GM21737 (cell line): Measurements from ENCODE around the gene GLB1L2.
A peak's percentile ranks its signal among the peaks of the same experiment; 100 is the strongest.
"Not testable (repeated sequence)": the region's sequence is repeated elsewhere in the genome, so short reads cannot be mapped to it uniquely, and the experiment has no call there.

Experiments used
- ATAC-seq: cut with Tn5 transposase; IDR thresholded peaks from one replicate; pipeline ENCODE4 v1.9.1; 2021; ENCODE audit warnings: mild to moderate bottlenecking, moderate library complexity; ENCODE audit not compliant: unreplicated experiment

The GLB1L2 gene

DNA sequence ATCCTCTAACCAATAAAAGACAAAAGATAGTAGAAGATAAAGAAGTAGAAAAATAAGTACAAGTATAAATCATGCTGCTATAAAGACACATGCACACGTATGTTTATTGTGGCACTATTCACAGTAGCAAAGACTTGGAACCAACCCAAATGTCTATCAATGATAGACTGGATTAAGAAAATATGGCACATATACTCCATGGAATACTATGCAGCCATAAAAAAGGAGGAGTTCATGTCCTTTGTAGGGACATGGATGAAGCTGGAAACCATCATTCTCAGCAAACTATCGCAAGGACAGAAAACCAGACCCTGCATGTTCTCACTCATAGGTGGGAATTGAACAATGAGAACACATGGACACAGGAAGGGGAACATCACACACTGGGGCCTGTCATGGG lies 10.4 kb upstream of the GLB1L2 start:
- not testable (repeated sequence) for ATAC-seq

DNA sequence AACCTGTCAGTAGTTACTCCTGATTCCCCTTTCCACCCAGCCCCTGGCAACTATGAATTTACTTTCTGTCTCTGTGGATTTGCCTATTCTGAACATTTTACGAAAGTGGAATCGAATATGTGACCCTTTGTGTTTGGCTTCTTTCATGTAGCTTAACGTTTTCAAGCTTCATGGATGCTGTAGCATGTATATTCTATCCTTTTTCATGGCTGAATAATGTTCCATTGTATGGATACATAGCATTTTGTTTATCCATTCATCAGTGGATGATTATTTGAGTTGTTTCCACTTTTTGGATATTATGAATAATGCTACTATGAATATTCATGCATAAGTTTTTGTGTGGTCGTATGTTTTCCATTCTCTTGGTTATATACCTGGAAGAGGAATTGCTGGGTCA lies 9.2 kb upstream of the GLB1L2 start:
- ATAC-seq, result no peak

DNA sequence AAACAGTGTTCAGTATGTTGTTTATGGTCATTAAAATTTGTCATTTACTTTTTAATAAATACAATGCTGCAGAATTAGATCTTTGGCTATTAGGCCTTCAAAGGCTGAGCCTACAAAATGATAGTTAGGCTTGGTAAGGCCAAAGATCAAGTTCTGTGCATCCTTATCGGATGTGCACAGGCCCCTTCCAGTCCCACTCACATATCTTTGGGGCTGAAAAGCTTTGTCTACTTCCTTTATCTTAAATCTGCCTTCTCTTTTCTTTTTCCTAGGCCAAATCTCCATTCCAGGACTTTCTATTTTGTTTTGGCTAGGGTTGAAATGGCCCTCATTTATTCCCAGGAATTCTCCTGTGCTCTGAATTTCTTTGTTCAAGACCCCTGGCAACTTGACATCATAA lies 3.4 kb upstream of the GLB1L2 start:
- ATAC-seq, result no peak

DNA sequence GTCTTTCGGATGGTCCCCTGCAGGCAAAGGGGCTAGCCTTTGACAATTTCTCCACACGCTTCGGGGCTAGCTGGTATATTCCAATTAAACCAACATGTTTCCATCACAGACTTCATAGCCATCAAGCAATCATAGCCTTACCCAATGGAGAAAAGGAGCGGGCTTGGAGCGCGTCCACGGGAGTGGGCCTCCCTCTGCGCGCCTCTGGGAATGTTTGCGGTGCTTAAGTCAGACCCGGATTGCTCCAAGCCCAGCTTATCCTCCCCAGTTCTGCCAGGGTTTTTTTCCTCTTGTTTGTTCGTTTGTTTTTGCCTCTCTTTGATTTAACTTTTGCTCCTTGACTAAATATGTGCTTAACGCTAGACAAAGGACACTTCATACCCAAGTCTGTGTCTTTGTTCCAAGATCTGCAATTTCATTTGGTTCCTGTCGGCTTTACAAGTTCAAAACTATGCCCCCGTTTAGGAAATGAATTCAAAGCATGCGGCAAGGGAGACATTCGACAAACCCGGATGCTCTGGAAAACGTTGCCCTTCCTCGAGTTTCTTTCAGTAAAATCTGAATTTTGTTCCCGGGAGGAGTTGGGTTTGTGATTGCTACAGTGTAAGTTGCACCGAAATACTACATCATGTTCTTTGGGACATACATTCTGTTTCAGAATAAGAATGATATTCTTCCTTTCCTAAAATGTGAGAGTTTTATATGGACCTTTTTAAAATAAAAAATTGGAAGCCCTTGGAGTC lies 1.0 kb upstream of the GLB1L2 start:
- no peak for ATAC-seq

DNA sequence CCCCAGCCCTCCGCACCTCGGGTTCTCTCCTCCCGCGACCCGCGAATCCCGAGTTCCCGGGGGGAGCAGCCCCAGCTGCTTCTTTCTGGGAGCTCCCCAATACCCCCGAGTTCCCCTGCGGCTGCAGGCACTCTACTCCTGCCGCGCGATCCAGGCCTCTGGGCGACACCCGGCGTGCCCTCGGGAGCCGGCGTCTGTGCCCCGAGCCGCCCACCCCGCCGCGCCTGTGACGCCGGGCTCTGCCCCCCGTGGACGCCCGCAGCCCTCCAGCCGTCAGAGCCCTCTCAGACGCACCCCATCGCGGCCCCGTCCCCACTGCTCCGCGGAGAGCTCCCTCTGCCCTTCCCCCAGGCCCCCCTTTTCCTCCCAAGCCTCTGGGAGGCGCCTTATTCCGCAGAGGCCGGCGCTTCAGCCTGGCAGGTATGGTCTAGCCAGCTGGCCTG lies 422 bp downstream of the GLB1L2 start:
- ATAC-seq, result peak; percentile 24

DNA sequence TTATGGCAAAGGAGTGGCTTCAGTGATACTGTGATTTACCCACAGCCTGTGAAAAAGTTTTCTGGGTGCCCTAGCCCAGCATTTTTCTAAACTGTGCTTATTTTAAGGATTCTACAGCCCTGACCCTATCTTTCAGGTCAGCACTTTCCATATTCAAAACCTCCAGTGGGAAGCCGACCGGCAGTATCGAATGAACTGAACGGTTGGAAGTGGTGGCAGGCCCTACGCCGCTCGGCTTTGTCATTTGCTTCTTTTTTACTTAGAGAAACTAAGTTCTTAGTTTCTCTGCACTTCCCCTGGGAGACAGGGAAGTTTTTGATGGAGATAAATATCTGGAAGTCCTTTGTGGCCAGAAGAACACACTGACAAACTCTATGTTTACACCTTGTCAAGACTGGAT lies 994 bp downstream of the GLB1L2 start:
- ATAC-seq, result no peak

DNA sequence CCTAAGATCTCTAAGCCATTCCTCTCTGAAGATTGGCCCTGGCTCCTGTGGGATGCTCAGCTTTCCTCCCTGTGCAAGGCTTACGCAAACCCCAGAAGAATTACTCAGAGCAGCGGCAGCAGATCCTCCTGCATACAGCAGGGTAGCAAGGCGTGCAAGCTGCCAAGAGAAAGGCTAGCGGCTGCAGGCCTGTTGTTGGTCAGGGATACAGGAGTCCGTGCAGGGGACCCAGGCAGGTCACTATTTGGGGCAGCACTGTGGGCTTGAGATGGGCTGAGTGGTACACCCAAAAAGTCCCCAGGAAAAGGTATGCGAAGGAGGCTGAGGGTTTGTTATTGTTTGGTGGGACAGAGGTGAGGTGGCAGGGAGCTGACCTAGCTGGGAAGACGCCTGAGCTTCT lies 1.5 kb downstream of the GLB1L2 start:
- no peak for ATAC-seq

DNA sequence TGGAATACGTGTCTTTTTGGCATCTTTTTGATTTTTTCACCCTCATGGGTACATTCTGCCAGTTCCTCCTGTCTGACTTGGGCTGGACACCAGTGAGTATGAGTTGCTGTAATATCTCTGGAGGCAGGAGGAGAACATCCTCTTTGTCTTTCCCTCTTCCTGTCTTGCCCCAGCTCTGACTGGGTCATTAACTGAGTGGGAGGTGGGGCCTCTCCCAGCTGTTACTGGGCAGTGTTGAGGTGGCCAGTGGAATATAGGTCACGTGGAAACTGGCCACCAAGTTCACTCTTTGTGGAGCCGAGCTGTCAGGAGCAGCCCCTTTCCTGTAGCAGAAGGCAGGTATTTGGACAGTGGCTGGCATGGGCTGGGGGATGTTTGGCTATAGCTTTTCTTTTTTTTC lies 2.2 kb downstream of the GLB1L2 start:
- no peak for ATAC-seq

DNA sequence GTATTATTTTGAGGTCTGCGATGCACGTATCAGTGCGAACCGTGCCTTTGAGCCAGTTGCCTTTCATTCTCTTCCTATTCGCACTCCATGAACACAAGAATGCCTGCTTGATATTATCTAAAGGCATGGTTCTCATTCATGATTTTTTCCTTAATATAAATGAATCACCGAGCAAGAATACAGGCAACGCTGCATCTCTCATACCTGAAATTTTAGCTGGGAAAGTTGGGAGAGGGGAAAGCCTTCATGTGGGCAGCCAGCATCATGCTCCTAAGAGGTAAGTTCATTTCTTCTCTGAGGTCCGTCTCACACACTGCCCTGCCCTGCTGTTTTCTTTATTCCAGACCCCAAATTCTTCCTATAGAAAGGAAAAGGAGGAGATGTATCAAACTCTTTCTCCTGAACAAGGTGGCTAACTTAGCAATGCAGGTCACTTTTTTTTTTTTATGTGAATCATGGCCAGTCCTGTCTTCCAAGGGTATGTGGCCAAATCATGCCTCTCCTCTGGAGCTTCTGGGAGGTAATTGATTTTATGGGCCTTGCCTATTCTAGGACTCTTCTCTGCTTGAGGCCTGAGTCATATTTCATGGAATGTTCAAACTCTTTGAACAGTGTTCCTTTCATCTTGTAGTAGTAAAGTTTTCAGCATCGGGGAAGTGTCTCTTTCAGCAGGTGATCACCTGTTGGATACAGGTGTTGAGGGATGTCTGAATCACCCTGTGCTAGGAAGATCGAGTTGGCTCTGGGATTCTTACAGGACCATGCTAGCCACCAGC lies 3.2 kb downstream of the GLB1L2 start:
- no peak for ATAC-seq

DNA sequence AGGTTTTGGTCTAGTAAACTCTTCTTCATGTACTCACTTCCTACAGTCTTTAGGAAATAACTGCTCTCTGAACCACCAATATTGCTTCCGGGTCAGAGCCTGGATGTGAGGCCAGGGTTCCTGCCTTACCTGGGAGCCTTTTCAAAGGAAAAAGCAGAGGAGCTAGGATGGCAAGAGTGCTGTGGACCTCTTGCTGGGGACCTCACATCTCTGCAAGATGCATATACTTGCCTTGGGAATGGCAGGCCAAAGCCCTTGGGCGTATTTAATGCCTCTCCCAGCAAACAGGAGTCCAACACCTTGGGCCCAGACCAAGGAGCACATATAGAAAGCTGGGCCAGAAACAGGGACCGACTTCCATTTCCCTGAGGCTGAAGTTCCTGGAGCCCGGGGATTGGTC lies 5.3 kb downstream of the GLB1L2 start:
- no peak for ATAC-seq

DNA sequence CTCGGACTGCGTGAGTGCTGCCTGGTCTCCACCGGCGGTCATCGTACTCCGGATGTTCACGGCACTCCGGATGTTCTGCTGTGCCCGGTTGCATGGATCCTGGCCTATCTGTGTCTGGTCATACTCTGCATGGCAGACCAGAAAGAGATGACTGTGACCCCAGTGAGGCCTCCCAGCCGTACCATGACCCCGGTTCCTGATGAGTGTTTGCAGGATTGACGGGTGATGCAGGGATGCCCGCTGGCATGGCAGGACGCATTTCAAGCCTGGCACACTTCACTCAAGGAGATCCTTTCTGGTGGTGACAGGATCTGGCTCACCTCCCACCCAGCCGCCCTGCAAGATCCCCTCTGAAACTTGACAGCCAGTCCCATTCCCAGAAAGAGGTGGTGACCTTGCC lies 6.3 kb downstream of the GLB1L2 start:
- ATAC-seq, result no peak

DNA sequence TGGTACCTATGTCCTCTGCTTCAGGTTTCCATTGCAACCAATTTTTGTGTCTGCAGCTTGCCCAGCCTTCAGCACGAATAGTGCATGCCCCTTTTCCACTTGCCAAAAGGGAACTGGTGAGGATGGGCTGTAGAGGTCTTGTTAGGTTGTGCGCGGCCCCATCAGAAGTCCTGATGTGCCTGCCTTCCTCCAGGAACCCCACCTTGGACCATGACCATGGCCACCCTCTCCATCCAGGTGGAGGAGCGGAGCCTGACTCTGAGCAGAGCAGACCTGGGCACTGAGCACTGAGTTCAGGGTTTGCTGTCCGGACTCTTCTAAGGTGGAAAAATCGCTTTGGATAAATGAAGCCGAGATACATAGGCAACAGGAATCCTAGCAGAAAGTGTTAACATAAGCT lies 6.9 kb downstream of the GLB1L2 start:
- no peak for ATAC-seq

DNA sequence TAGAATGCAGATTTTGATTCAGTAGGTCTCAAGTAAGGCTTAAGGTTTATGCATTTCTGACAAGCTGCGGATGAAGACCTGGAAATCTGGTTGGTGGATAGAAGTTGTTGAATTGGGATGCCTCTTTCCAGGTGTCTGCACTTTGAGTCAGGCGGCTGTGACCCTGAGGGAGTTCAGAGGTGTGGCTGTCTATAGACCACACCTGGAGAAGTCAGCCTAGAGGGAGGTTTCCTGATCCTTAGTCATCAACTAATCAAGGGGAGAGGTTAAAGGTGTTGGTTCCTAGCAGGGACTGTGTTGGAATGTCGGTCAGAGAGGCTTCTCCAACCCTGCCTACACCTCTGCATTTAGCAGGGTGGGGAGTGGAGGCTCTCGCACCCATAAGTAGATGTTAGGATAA lies 8.0 kb downstream of the GLB1L2 start:
- no peak for ATAC-seq

DNA sequence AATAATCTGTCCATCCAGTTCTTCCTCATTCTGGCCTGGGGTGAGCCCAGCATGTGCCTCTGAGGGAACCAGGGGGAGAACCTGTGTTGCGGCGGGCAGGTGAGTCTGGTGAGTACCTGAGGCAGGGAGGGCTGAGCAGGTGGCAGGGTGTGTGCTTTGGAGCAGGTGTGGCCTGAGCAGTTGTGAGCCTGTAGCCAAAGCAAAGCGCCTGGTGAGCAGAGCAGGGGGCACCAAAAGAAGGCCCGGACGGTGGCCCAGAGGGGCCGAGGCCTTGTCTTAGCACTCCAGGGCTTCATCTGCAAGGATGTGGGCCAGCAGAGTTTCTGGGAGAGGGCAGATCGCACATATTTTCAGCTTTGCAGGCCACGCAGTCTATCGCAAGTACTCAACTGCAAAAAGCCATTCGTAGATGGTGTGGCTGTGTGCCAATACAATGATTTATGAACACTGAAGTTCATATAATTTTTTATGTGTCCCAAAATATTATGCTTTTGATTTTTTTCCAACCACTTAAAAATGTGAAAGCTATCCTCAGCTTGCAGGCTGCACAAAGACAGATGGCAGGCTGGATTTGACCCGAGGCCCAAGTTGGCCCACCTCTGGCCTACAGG lies 8.7 kb downstream of the GLB1L2 start:
- ATAC-seq, result no peak

DNA sequence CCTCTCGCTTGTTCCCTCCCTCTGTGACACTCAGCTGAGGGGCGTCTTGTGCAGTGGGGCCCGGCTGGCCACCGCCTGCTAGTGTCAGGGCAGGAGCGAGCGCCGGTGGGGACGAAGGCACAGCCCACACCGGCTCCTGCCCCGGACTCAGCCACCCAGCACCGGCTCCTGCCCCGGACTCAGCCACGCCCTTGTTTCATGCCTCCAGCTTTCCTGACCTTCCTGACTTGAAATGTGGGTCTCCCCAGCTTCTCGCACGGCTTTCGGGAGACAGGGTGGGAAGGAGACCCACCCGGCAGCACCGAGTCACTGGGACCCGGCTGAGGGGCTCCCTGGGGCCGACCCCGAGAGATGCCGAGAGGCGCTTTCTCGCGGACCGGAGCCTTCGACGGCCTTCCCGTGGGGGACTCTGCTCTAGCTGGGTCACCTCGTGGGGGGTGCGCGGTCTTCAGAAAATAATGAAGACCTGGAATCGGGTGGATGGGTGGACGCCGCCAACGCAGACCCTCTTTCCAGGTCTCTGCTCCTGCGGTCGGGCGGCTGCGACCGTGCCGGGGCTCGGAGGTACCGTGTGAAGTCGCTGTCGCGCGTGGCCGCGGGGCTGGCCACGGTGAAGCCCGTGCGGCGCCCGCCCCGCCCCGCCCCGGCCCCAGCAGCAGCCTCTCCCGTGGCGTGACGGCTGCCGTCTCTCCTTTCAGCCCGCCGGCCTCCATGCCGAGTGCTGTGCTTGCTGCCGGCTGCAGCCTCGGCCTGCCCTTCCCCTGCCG lies 10.2 kb downstream of the GLB1L2 start:
- no peak for ATAC-seq

DNA sequence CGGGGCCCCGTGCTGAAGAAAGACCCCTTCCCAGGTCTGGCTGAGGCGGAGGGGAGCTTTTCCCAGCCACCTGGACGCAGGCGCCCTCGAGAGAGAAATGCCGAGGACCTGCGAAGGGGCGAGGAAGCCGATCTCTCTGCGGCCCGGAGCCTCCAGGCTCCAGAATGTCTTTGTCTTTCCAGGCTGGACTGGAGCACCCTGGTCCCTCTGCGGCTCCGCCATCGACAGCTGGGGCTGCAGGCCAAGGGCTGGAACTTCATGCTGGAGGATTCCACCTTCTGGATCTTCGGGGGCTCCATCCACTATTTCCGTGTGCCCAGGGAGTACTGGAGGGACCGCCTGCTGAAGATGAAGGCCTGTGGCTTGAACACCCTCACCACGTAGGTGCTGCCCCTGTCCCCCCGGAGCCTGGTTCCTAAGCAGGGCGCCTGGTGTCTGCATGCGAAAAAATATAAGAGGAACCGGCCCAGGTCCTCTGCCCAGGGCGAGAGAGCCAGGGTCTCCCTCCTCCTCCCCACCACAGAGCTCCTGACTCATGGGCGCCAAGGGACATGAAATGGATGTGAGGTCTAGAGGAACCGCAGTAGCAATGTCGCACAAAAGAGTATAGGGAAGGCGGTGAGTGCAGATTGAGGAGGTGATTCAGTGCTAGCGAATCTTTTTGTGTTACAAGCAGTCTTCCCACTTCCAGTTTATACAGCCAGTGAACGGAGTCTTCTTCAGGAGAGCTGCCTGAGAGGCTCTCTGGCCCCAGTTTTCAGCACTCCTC lies 11.0 kb downstream of the GLB1L2 start:
- no peak for ATAC-seq

DNA sequence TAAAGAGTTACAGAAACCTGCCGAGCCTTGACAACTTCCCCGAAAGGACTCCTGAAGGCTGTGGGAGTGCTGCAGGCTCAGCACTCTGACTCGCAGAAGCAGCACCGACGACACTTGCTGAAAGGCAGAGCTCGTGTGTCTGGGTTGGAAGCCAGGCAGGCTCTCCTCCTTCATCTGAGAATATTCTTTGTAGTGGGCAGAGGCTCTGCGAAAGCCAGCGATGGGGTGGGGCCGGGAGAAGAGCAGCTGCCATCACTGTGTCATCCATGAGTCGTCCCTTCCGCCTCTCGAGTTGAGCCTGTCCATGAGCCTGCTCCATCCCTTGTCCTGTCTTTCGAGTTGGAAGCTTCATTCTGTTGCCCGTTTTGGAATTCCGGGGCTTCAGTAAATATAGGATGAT lies 11.9 kb downstream of the GLB1L2 start:
- no peak for ATAC-seq

DNA sequence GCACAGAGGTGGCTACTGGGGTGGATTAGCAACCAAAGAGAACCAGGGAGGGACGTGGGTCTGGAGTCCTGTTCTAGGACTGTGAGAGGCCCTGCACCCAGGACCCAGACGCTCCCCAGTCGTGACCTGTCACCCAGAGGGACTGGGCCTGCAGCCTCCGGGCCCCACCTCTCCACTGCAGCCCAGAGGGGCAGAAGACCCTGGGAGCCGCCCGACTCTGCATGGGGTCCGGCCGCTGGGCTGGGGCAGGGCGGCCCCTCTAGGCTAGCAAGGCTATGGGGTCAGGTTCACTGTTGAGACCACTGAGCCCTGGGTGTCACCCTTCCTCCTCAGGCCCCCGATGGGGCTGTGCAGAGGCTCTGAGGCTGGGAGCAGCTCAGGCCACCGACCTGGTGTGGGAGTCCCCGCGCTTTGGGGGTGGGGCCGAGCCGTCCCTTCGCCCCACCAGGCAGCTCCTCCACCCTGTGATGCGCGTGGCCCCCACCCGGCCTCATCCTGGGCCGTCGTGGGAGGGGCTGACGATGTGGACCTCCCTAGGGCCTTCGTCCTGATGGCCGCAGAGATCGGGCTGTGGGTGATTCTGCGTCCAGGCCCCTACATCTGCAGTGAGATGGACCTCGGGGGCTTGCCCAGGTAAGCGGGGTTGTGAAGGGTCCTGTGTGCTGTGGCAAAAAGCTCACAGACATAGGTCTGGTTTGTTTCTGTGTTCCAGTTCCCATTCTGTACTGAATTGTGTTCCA lies 12.9 kb downstream of the GLB1L2 start:
- ATAC-seq, result not testable (repeated sequence)

DNA sequence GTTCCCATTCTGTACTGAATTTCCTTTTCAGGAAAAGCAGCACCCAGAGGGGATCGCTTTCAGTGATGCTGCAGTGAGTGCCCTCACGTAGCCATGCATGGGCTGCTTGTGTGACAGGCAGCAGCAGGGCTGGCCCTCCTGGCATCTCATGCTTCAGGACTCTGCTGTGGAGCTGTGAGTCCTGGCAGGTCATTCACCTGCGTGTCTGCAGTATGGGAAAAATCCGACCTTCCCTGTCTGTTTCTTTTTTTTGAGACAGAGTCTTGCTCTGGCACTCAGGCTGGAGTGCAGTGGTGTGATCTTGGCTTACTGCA lies 13.4 kb downstream of the GLB1L2 start:
- no peak for ATAC-seq
